ENCODE measurements around the gene SHC2.

DNA sequence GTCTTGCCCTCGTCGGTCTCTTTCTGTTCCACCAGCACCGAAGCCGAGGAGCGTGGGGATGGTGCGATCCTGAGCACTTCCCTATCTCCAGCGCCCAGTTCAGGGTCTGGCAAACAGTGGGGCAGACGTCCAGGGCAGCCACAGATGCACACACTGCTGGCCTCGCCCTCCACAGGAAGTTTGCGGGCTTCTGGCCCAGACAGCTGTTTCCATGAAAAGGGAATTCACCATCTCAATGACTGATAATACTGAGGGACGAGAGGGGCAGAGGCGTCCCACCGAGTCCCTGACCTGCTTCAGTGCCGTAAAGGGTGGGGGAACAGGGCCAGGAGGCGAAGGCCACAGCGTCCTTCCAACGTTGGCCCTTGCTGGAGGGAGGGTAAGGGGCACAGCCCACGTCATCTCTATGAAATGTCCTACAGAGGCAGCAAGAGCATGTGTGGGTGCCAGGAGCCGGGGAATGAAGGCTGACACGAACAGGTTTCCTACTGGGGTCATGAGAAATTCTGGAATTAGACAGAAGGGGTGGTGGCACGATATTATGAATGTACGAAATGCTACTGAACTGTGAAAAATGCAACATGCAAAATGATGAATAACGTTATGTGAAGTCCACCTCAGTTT lies 19.5 kb downstream of the SHC2 start:
- TF ChIP-seq, protein P1, sequence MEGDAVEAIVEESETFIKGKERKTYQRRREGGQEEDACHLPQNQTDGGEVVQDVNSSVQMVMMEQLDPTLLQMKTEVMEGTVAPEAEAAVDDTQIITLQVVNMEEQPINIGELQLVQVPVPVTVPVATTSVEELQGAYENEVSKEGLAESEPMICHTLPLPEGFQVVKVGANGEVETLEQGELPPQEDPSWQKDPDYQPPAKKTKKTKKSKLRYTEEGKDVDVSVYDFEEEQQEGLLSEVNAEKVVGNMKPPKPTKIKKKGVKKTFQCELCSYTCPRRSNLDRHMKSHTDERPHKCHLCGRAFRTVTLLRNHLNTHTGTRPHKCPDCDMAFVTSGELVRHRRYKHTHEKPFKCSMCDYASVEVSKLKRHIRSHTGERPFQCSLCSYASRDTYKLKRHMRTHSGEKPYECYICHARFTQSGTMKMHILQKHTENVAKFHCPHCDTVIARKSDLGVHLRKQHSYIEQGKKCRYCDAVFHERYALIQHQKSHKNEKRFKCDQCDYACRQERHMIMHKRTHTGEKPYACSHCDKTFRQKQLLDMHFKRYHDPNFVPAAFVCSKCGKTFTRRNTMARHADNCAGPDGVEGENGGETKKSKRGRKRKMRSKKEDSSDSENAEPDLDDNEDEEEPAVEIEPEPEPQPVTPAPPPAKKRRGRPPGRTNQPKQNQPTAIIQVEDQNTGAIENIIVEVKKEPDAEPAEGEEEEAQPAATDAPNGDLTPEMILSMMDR (conservative IDR thresholded peaks at IDR 0.05; ENCODE audit: low read length), result no peak
- no peak for TF ChIP-seq EZH2phosphoT487 (IDR thresholded peaks at IDR 0.05; ENCODE audit: borderline replicate concordance)

Measured in Loucy (cell line).